Epidermal melanocyte (primary cell): Measurements from ENCODE around the gene SAMM50.

ENCODE experiments used
- DNase-seq: peaks from one replicate; pipeline ENCODE4 v3.0.0; 2011; ENCODE audit warnings: low spot score; ENCODE audit not compliant: insufficient read length

The SAMM50 gene

DNA sequence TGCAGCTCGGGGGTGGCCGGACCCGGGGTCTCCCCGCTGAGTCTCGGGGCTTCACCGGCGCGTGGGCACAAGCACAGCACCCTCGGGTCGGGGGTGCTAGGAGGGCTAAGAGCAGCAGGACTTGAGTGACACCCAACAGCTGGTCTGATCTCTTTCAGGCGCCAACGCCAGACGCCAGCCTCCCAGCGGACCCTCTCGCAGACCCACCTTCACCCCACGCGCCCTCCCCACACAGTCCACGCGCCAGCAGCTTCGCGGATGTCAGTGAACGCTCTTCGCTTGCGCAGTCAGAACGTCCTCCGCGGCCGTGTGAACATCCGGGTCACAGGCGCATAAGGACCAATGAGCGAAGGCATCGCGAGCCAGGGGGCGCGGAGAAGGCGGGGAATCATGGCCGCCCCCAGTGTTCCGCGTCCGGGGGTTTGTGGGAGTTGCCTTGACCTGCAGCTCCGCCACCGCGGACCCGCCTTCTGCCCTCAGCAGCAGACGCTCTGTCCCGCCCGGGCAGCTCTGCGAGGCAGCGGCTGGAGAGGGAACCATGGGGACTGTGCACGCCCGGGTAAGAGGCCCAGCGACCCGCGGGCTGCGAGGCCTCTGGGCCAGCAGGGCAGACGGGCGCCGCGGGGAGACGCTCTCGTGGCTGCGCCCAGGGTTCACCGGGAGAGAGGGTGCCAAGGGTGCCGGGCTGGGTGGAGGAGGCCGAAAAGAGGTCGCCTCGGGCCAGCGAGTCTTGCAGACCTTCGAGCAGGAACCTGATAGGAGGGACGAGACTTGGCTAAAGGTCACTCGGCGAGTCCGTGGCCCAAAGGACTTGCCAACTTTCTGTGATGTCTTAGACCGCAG is at the start of gene SAMM50:
SAMM50 (plus strand) TSS at position 403 of the 843 bp plus-strand sequence; CDS start at position 539, 136 bp downstream.
- DNase-seq: peak; percentile 94

DNA sequence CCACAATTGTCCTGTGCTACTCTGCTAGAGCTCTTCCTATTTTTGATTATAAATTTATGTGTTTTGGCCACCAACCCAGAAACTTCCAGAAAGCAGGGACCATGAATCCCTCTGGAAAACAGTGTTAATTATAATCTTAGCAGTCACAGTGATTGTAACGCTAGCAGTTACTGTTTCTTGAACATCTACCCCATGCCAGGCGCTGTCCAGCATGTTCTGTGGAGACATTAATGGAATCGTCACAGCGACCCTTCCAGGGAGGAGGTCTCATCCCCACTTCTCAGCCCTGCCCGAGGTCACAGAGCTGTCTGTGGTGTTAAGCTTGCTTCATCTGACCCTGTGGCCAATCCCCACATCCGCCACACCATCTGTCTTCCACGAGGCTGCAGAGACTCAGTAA is 49.6 kb upstream of the SAMM50 start:
- DNase-seq: no peak

DNA sequence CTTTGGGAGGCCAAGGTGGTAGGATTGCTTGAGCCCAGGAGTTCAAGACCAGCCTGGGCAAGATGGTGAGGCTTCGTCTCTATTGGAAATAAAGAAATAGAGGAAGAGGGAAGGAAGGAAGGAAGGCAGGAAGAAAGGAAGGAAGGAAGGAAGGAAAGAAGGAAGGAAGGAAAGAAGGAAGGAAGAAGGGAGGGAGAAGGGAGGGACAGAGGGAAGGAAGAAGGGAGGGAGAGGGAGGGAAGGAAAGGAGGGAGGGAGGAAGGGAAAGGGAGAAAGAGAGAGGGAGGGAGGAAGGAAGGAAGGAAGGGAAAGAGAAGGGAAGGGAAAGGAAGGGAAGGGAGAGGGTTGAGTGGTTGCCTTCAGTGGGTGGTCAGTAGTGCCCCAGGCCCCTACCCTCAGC is 45.5 kb upstream of the SAMM50 start:
- DNase-seq: no peak

DNA sequence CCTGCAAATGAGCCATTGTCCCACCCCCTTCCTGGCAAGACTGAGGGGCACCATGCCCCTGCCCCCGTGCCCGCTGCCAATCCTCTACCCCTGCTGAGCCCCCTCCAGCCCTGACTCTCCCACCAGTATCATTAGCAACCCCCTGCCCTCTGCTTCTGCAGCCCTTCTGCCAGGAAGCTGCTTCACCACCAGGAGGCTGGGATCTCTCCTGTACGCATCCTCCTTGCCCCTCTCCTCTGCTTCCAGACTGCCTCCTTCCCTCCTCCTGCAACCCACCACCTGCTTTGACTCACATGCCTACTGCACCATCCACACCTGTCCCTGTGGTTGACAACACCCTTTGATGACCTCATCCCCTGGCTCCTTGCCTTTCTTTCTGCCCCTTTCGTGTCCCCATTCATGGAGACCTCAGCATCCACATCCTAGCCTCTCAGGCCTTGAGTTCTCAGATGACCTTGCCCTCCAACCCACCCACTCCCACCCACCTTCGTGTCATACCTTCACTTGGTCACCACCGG is 45.0 kb upstream of the SAMM50 start:
- DNase-seq: no peak

DNA sequence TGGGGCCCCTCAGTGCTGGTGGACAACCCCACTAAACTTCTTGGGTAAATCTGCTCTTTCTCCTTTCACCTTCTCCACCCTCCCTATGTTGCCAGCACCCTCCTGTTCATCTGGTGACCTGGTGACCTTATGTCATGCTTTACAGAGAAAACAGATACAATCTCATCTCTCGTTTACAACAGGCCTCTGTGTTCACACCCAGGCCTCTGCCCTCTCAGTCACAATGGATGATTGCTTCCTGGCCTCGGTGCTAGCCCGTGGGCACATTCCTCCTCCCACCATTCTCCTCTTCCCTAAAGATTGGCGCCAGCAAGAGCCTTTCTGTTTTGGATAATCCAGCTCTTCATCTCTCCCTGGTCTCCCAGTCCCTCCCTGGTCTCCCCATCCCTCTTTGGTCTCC is 43.9 kb upstream of the SAMM50 start:
- no peak for DNase-seq

DNA sequence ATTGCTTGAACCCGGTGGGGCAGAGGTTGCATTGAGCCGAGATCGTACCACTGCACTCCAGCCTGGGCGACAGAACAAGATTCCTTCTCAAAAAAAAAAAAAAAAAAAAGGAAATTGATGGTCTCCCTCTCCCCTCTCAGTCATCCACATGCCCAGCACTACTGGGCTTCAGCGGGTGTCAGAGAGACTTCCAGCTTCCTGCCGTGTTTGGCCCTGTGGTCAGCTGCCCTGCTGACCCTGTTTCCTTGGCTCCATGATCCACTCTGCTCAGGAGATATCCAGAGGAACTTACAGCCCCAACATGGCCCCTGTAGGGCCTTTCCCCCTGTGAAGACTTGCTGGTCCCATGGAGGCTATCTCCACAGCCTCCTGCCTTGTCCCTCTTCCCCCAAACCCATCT is 37.7 kb upstream of the SAMM50 start:
- no peak for DNase-seq

DNA sequence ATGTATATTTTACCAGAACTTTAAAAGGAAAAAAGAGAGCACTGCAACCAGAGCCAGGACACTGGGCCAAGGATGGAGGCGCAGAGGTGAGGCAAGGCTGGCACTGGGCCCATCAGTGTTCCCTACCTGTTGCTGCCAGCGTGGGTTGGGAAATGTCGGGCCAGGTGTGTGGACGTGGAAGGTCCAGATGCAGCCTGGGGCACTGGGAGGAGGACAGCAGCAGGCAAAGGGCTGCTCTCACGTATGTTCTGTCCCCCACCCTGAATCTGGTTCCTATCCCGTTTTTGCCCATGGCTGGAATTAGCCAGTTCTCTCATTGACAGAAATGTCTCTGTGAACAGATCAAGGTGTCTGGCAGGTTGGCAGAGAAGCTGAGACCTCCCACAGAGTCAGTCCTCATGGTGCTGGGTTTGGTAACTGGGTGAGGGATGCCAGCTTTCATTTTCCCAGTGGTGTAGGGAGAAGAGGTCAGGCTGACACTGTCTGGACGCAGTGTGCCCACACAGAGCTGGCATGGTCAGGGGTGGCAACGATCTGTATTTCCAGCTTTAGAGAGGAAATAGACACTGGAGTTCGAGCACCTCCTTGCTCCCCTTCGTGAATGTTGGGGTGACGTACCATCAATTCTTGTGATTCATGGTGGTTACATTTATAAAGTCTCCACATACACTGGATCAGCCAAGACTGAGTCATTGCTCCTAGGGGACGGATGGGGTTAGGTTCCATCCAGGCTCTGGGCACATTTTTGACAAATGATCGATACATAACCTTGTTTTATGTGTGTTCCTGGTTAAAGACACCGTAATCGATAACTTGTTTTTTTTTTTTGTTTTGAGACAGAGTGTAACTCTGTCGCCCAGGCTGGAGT is 35.9 kb upstream of the SAMM50 start:
- no peak for DNase-seq

DNA sequence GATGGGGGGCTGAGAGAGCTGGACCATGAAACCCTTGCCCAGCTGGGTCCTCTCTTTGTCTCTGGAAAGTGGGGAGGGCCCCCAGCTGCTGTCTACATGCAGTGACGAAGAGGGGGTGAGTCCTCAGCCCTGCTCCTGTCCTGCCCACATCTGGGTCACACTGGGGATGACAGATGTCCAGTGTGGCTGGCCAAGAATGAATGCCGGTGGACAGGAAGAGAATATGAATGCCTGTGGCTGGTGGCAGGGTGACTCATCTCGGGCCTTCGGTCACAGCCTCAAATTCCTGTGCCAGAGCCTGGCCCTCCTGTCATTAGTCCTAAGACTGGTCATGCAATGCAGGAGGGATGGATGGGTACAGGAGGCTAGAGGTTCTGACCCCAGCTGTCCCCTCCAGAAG is 33.9 kb upstream of the SAMM50 start:
- DNase-seq: peak; percentile 60

DNA sequence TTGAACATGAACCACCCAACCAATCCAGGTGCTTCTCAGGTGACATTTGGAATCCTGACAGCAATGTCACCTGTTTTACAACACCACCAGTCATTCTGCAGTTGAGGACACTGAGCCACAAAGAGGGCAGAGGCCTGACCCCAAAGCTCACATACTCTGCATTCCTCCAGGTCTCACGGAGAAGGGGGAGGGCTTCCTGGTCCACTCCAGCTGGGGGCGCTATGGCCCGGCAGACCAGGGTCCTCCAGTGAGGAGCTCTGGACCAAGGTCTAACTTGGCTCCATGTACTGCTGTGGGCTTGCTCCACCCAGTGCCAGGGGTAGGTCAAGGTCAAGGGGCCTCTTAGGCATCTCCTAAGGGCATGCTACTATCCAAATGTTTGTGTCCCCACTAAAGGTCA is 33.1 kb upstream of the SAMM50 start:
- DNase-seq: no peak

DNA sequence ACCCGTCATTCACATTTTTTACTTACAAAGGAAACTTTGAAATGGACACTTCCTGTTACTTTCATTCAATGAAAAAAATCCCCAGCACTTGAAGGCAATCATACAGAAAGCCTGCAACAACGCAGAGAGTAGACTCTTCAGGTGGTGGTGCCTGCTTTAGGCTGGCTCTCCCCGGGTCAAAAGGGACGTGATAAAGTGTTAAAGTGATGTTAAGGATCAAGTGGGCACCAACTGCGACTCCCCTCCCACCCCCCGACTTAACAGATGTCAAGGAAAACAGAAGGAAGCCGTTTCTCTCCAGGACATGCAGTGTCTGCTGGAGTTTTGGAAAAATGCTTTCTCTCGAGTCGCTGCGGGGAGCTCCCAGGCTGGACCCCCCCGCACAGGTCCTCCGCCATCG is 32.1 kb upstream of the SAMM50 start:
- no peak for DNase-seq

DNA sequence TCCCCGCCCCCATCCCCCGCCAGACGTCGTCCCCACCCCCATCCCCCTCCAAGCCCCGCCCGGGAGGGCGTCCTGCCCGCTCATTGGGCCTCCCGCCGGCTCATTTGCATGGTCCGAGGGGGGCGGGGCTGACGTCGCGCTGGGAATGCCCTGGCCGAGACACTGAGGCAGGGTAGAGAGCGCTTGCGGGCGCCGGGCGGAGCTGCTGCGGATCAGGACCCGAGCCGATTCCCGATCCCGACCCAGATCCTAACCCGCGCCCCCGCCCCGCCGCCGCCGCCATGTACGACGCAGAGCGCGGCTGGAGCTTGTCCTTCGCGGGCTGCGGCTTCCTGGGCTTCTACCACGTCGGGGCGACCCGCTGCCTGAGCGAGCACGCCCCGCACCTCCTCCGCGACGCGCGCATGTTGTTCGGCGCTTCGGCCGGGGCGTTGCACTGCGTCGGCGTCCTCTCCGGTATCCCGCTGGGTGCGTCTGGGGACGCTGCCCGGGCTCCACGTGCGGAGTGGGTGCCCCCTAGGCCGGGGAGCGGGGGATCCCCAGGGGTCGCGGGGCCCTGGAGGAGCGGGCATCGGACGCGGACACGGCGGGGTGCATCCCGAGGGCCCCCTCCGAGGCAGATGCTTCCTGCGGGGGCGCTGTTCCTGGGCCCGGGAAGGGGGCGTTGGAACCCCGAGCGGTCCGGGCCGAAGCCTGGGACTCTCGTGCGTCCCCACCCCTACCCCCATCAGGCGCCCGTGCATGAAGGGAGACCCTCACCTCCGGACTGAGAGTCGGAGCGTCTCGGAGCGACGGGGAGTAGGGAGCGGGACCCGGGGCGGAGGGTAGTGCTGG is 31.4 kb upstream of the SAMM50 start, which contains the start of gene PNPLA3:
PNPLA3 (plus strand) TSS at position 175 of the 834 bp plus-strand sequence; CDS start at position 282, 107 bp downstream.
- peak; percentile 87 for DNase-seq

DNA sequence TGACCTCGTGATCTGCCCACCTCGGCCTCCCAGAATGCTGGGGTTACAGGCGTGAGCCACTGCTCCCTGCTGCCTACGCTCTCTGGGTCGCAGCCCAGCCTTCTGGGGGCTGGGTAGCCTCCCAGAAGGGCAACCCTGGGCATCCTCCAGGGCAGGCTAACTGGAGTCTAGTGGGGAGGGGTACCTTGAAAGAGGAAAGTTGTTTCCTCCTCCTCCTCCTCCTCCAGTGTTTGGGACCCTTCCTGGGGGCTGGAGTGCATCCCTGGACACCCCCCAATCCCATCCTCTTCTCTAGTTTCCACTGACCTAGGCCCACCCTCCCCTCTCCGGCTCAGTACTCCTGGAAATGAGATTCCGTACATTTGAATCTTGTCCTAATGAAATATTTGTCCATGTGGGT is 30.4 kb upstream of the SAMM50 start:
- no peak for DNase-seq

DNA sequence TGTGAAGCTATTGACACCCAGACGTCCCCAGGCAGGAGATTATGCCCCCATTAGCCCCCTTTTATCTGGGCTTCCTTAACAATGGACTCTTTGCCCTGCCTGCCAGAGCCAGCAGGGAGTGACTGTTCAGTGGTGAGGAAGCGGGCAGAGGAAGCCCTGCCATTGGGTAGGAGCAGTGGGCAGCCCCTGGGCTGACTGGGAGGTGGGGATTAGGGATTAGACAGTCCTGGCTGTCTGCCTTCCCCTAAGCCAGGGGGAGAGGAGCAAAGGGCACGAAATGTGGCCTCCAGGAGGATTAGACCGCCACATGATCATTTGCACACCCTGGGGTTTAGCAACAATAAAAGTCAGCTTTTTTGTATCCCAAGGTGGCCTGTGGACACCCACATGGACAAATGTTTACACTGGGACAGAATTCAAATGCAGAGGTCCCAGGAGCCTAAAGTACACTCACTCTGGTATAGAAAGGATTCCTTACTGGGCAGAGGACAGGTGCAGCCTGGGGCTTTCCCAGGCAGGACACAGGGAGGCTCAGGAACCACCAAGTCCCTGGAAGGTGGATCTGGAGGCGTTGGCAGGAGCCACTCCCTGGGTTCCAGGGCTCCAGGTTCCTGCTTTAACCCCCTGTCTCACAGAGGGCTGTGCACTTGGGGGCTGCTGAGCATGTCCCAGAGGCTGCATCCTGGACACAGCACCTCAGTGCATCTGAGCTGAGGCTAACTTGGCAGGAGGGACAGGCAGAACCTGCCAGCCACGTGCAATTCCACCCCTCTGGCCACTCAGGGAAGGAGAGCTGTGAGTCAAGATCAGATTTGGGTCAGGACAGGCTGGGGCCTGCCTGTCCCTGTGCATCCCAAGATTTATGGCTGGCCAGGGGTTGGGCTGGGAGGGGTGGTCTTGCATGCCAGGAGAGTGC is 29.6 kb upstream of the SAMM50 start:
- DNase-seq: peak; percentile 65

DNA sequence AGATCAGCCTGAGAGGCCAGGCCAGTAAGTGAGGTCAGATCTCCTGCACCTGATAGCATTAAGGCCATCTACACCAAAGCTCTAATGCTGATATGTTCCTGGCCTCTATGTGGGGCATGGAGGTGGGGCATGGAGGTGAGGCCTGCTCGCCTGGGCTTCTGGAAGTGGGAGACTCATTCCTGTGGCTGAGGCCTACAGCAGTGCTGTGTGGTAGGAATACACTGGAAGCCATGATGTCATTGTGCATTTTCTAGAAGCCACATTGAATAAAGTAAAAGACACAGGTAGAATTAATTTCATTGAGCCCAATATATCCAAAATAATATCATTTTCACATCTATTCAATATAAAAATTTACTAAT is 28.9 kb upstream of the SAMM50 start:
- no peak for DNase-seq

DNA sequence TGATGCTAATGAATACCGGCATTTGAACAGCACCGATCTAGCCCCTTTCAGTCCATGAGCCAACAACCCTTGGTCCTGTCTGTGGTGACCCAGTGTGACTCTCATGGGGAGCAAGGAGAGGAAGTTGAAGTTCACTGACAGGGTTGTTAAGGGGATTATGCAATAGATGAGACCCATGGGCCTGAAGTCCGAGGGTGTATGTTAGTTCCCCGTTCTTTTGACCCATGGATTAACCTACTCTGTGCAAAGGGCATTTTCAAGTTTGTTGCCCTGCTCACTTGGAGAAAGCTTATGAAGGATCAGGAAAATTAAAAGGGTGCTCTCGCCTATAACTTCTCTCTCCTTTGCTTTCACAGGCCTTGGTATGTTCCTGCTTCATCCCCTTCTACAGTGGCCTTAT is 26.8 kb upstream of the SAMM50 start:
- no peak for DNase-seq

DNA sequence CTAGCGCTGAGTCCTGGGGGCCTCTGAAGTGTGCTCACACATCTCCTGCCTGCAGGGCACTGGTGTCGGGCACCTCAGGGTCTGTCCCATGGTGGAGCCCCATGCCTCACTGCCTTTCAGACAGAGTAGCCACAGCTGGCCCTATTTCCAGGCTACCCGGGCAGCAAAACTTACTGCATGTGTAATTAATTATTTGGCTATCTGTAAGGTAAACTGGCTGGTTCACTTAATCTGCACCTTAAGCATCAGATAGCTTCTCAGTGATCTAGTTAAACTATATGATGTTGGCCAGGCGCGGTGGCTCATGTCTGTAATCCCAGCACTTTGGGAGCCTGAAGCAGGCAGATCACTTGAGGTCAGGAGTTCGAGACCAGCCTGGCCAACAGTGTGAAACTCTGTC is 26.3 kb upstream of the SAMM50 start:
- DNase-seq: no peak

DNA sequence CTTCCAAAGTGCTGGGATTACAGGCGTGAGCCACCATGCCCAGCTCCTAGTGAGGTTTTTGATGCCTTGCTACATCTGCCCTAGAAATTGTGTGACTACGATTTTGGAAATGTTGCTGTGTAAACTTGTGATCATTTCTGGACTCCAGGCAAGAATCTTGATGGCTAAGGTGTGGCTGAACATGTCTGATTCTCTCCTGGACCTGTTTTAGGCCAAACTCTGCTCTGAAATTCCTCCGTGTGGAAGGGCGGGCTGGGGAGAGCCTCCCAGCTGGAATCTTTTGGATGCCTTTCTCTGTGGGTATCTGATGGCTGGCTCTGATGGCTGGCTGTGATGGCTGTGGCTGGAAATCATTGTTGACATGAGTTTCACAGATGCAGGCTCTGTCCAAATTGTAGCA is 23.5 kb upstream of the SAMM50 start:
- no peak for DNase-seq

DNA sequence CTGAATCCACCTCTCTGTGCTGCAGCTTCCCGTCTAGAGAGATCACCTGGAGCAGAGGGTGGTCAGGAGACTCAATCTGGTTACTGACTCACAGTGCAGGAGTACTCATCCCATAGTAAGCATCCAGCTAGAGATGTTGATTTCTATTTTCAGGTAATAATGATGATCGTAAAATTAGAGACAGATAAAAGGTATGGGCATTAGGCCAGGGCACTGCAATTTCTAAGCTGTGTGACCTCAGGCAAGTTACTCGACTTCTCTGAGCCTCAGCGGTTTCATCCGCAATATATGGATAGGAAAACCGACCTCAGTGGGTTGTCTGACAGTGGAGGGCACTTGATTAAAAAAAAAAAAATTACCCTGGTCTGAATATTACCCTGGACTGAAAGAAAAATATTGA is 13.8 kb upstream of the SAMM50 start:
- DNase-seq: no peak

DNA sequence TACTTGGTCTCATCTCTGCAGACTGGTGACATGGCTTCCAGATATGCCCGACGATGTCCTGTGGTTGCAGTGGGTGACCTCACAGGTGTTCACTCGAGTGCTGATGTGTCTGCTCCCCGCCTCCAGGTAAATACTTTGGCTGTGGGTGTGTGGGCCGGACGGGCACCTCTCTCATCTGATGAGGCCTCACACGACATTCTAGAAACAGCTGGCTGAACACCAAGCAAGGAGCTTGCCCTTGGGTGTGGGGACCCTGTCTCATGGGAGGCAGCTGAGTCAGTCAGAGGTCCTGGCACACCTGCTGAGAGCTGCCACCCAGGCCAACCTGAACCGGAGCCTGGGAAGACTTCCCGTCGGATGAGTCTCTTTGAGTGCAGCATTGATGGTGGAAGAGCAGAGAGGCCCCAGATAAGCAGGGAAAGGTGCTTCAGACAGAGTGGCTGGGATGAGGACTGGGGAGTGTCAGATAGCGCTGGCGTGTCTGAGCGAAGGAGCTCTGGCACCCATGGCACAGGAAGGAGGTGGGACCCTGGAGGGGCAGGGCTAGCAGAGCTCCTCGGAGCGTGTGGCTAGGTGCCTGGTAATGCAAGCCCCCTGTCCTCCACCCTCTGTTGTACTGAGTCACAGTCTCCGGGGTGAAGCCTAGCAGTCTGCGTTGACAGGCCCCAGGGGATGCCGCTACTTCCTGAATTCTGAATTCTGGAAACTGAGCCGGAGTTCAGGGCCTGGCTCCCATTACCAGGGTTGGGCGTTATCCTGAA is 10.4 kb upstream of the SAMM50 start:
- no peak for DNase-seq
